ENCODE measurements around the gene MXI1.
"Not testable (repeated sequence)": the region's sequence is repeated elsewhere in the genome, so short reads cannot be mapped to it uniquely, and the experiment has no call there.

The MXI1 gene

GRCh38 chr10:110244550-110244949 is 37.1 kb downstream of the MXI1 start:
- DNase-seq, result no peak

- DNase-seq, result not testable (repeated sequence)
These were observed 40.4 kb downstream of the MXI1 start for GRCh38 chr10:110247833-110248232.

GRCh38 chr10:110249489-110249888 is 42.1 kb downstream of the MXI1 start:
- DNase-seq, result not testable (repeated sequence)

GRCh38 chr10:110251392-110251791 is 44.0 kb downstream of the MXI1 start:
- DNase-seq, result not testable (repeated sequence)

- no peak for DNase-seq
These were observed 44.7 kb downstream of the MXI1 start for GRCh38 chr10:110252151-110252550.

- DNase-seq, result no peak
These were observed 47.1 kb downstream of the MXI1 start for GRCh38 chr10:110254467-110254866.

GRCh38 chr10:110258542-110258941 is 51.1 kb downstream of the MXI1 start:
- DNase-seq, result no peak

GRCh38 chr10:110259317-110259716 is 51.9 kb downstream of the MXI1 start:
- no peak for DNase-seq

- DNase-seq, result no peak
These were observed 53.5 kb downstream of the MXI1 start for GRCh38 chr10:110260746-110261477.

- DNase-seq, result no peak
These were observed 55.8 kb downstream of the MXI1 start for GRCh38 chr10:110263164-110263563.

GRCh38 chr10:110265573-110266193 is 58.3 kb downstream of the MXI1 start:
- DNase-seq, result no peak

- DNase-seq, result no peak
These were observed 59.9 kb downstream of the MXI1 start for GRCh38 chr10:110267276-110267675.

GRCh38 chr10:110268442-110268841 is 61.0 kb downstream of the MXI1 start:
- DNase-seq, result peak in 1 of 2 experiments; percentile 0

- DNase-seq, result peak in 1 of 2 experiments; percentile 20
These were observed 61.6 kb downstream of the MXI1 start for GRCh38 chr10:110268971-110269370.

- peak in 1 of 2 experiments; percentile 1 for DNase-seq
These were observed 62.2 kb downstream of the MXI1 start for GRCh38 chr10:110269374-110270318.

- not testable (repeated sequence) for DNase-seq
These were observed 65.6 kb downstream of the MXI1 start for GRCh38 chr10:110272995-110273394.

- no peak for DNase-seq
These were observed 66.1 kb downstream of the MXI1 start for GRCh38 chr10:110273474-110273873.

GRCh38 chr10:110274072-110274627 is 66.7 kb downstream of the MXI1 start:
- DNase-seq, result no peak

- no peak for DNase-seq
These were observed 67.2 kb downstream of the MXI1 start for GRCh38 chr10:110274647-110275046.

GRCh38 chr10:110275128-110275729 is 67.8 kb downstream of the MXI1 start:
- DNase-seq, result peak; percentile 49 to 76

- DNase-seq, result no peak
These were observed 69.2 kb downstream of the MXI1 start for GRCh38 chr10:110276603-110277002.

- DNase-seq, result no peak
These were observed 70.2 kb downstream of the MXI1 start for GRCh38 chr10:110277591-110277990.
